ENCODE measurements around the gene ADAMTS2. TPM values are rescaled to one million over a fixed set of nuclear protein-coding genes. Genes with fewer than 3 reads are reported as not detected.

The ADAMTS2 gene
- total RNA-seq, 1 donor from 2014 or later: 18.8 TPM

- H3K27me3 Mint-ChIP-seq (ENCODE audit: low read depth, unreplicated experiment): peaks cover 11% of the 10 kb centered on the region
- Histone ChIP-seq H3K9ac (ENCODE audit: low read length) (no peak overlapping the region), H3K36me3 (ENCODE audit: insufficient read depth, low read length) (no peaks in the 10 kb centered on the region), H3K27ac (ENCODE audit: low read depth, low read length) (no peak overlapping the region), H3K4me3 (ENCODE audit: insufficient read depth, low read depth, low read length) (no peak overlapping the region), H4K20me1 (ENCODE audit: insufficient read depth, low read length) (no peaks in the 10 kb centered on the region), H3K4me1 (ENCODE audit: insufficient read depth, low read length) (no peaks in the 10 kb centered on the region), H3K4me2 (ENCODE audit: low read length) (no peak overlapping the region), H2AFZ (ENCODE audit: low read depth, low read length) (no peak overlapping the region), H3K27me3 (ENCODE audit: insufficient read depth, low read length) (no peaks in the 10 kb centered on the region), H3K79me2 (ENCODE audit: insufficient read depth, low read length) (no peaks in the 10 kb centered on the region), H3K9me3 (ENCODE audit: insufficient read depth, low read depth, low read length) (no peaks in the 10 kb centered on the region)
- DNase-seq (ENCODE audit: low read depth): no peak
- H3K9me3 Mint-ChIP-seq (ENCODE audit: unreplicated experiment): peaks cover 3% of the 10 kb centered on the region
- no peak overlapping the region for H3K27ac Mint-ChIP-seq (ENCODE audit: unreplicated experiment)
- no peak for FAIRE-seq
- peaks cover 5% of the 10 kb centered on the region for H3K36me3 Mint-ChIP-seq (ENCODE audit: low read depth, unreplicated experiment)
- H3K4me3 Mint-ChIP-seq (ENCODE audit: unreplicated experiment): no peak overlapping the region
- H3K4me1 Mint-ChIP-seq (ENCODE audit: low read depth, unreplicated experiment): no peaks in the 10 kb centered on the region
- TF ChIP-seq CTCF (IDR thresholded peaks at IDR 0.05; ENCODE audit: insufficient read depth, low read depth, low read length) (no peak), EZH2 (IDR thresholded peaks at IDR 0.05; ENCODE audit: insufficient read depth, low read length) (no peak)
These were observed 197.1 kb downstream of the ADAMTS2 start for GRCh38 chr5:179147991-179148702.

- Mint-ChIP-seq H3K27me3 (ENCODE audit: low read depth, unreplicated experiment) (peaks cover 11% of the 10 kb centered on the region), H3K9me3 (ENCODE audit: unreplicated experiment) (peaks cover 3% of the 10 kb centered on the region), H3K4me1 (ENCODE audit: low read depth, unreplicated experiment) (peaks cover 11% of the 10 kb centered on the region), H3K36me3 (ENCODE audit: low read depth, unreplicated experiment) (peaks cover 5% of the 10 kb centered on the region), H3K27ac (ENCODE audit: unreplicated experiment) (no peak overlapping the region), H3K4me3 (ENCODE audit: unreplicated experiment) (no peak overlapping the region)
- H3K4me2 ChIP-seq (ENCODE audit: low read length): no peak overlapping the region
- FAIRE-seq (no peak), DNase-seq (ENCODE audit: low read depth) (no peak)
- H4K20me1 ChIP-seq (ENCODE audit: insufficient read depth, low read length): no peaks in the 10 kb centered on the region
- no peaks in the 10 kb centered on the region for H3K27me3 ChIP-seq (ENCODE audit: insufficient read depth, low read length)
- no peak overlapping the region for H2AFZ ChIP-seq (ENCODE audit: low read depth, low read length)
- H3K4me3 ChIP-seq (ENCODE audit: insufficient read depth, low read depth, low read length): no peak overlapping the region
- no peaks in the 10 kb centered on the region for H3K79me2 ChIP-seq (ENCODE audit: insufficient read depth, low read length)
- H3K36me3 ChIP-seq (ENCODE audit: insufficient read depth, low read length): no peaks in the 10 kb centered on the region
- TF ChIP-seq EZH2 (IDR thresholded peaks at IDR 0.05; ENCODE audit: insufficient read depth, low read length) (no peak), CTCF (IDR thresholded peaks at IDR 0.05; ENCODE audit: insufficient read depth, low read depth, low read length) (no peak)
- no peak overlapping the region for H3K27ac ChIP-seq (ENCODE audit: low read depth, low read length)
- no peaks in the 10 kb centered on the region for H3K4me1 ChIP-seq (ENCODE audit: insufficient read depth, low read length)
- H3K9me3 ChIP-seq (ENCODE audit: insufficient read depth, low read depth, low read length): no peaks in the 10 kb centered on the region
- H3K9ac ChIP-seq (ENCODE audit: low read length): no peak overlapping the region
These were observed 199.0 kb downstream of the ADAMTS2 start for GRCh38 chr5:179146277-179146676.

GRCh38 chr5:179143446-179143845 lies 201.8 kb downstream of the ADAMTS2 start:
- FAIRE-seq: no peak
- peaks cover 5% of the 10 kb centered on the region for H3K27me3 Mint-ChIP-seq (ENCODE audit: low read depth, unreplicated experiment)
- no peaks in the 10 kb centered on the region for H3K4me1 ChIP-seq (ENCODE audit: insufficient read depth, low read length)
- H3K9ac ChIP-seq (ENCODE audit: low read length): no peak overlapping the region
- peaks cover 11% of the 10 kb centered on the region for H3K4me1 Mint-ChIP-seq (ENCODE audit: low read depth, unreplicated experiment)
- no peak overlapping the region for H3K4me2 ChIP-seq (ENCODE audit: low read length)
- DNase-seq (ENCODE audit: low read depth): peak; percentile 16
- no peaks in the 10 kb centered on the region for H3K79me2 ChIP-seq (ENCODE audit: insufficient read depth, low read length)
- no peaks in the 10 kb centered on the region for H3K36me3 ChIP-seq (ENCODE audit: insufficient read depth, low read length)
- no peaks in the 10 kb centered on the region for H3K9me3 ChIP-seq (ENCODE audit: insufficient read depth, low read depth, low read length)
- no peaks in the 10 kb centered on the region for H3K36me3 Mint-ChIP-seq (ENCODE audit: low read depth, unreplicated experiment)
- peaks cover 3% of the 10 kb centered on the region for H3K9me3 Mint-ChIP-seq (ENCODE audit: unreplicated experiment)
- H3K4me3 ChIP-seq (ENCODE audit: insufficient read depth, low read depth, low read length): no peak overlapping the region
- no peak overlapping the region for H3K4me3 Mint-ChIP-seq (ENCODE audit: unreplicated experiment)
- no peaks in the 10 kb centered on the region for H3K27me3 ChIP-seq (ENCODE audit: insufficient read depth, low read length)
- no peak overlapping the region for H3K27ac ChIP-seq (ENCODE audit: low read depth, low read length)
- no peak overlapping the region for H2AFZ ChIP-seq (ENCODE audit: low read depth, low read length)
- no peak overlapping the region for H3K27ac Mint-ChIP-seq (ENCODE audit: unreplicated experiment)
- no peaks in the 10 kb centered on the region for H4K20me1 ChIP-seq (ENCODE audit: insufficient read depth, low read length)
- TF ChIP-seq EZH2 (IDR thresholded peaks at IDR 0.05; ENCODE audit: insufficient read depth, low read length): no peak
- TF ChIP-seq CTCF (IDR thresholded peaks at IDR 0.05; ENCODE audit: insufficient read depth, low read depth, low read length): no peak

Data from astrocyte (in vitro differentiated cells and primary cell).